ENCODE measurements around the gene PATL2. TPM values are rescaled to one million over a fixed set of nuclear protein-coding genes. Genes with fewer than 3 reads are reported as not detected.

PATL2 gene
- total RNA-seq, 2 experiments from 2014 or later, result 4.8 to 8.8 TPM

- Histone ChIP-seq H3K9me3 (ENCODE audit: low read length) (no peaks in the 10 kb centered on the region; the same call in 1 of the 2 replicates), H4K20me1 (ENCODE audit: insufficient read depth, low read length) (no peaks in the 10 kb centered on the region), H3K79me2 (ENCODE audit: insufficient read depth, low read depth, low read length) (peaks cover 13% of the 10 kb centered on the region; the same call in 1 of the 2 replicates), H2AFZ (ENCODE audit: low read length) (no peak overlapping the region), H3K4me3 (ENCODE audit: low read depth, low read length, poor library complexity, severe bottlenecking) (no peak overlapping the region), H3K4me2 (ENCODE audit: low read length) (peak overlapping the region; percentile 91), H3K27ac (ENCODE audit: low read depth, low read length, poor library complexity, severe bottlenecking) (peak overlapping the region; percentile 90), H3K4me1 (ENCODE audit: insufficient read depth, low read length, poor library complexity, severe bottlenecking) (peaks cover 63% of the 10 kb centered on the region), H3K36me3 (ENCODE audit: insufficient read depth, low read length) (peaks cover 8% of the 10 kb centered on the region; the same call in 1 of the 2 replicates), H3K9me2 (ENCODE audit: insufficient read depth, low read length) (no peaks in the 10 kb centered on the region)
- BruUV-seq (replicated peaks), result no TSS peak
- TF ChIP-seq, protein P1, sequence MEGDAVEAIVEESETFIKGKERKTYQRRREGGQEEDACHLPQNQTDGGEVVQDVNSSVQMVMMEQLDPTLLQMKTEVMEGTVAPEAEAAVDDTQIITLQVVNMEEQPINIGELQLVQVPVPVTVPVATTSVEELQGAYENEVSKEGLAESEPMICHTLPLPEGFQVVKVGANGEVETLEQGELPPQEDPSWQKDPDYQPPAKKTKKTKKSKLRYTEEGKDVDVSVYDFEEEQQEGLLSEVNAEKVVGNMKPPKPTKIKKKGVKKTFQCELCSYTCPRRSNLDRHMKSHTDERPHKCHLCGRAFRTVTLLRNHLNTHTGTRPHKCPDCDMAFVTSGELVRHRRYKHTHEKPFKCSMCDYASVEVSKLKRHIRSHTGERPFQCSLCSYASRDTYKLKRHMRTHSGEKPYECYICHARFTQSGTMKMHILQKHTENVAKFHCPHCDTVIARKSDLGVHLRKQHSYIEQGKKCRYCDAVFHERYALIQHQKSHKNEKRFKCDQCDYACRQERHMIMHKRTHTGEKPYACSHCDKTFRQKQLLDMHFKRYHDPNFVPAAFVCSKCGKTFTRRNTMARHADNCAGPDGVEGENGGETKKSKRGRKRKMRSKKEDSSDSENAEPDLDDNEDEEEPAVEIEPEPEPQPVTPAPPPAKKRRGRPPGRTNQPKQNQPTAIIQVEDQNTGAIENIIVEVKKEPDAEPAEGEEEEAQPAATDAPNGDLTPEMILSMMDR (conservative IDR thresholded peaks at IDR 0.05; ENCODE audit: low read length), result no peak
- TF ChIP-seq EZH2phosphoT487 (IDR thresholded peaks at IDR 0.05; ENCODE audit: borderline replicate concordance, low read depth, low read length), result no peak
- POLR2A ChIA-PET, result interaction anchor here (0.7 to 7.3 kb wide), 6 partner anchors 9 to 692 kb away, joined by 3 to 116 read pairs (median 5); partner anchors contain the start of genes B2M, PATL2, SPG11 and TRIM69
- intact Hi-C loops (cut with micrococcal nuclease; ENCODE audit: unreplicated experiment), result loop anchor here (2.0 to 5.0 kb wide), 2 partner anchors 65 to 675 kb away; partner anchors contain the start of gene SPG11
- no peak for DNase-seq (ENCODE audit: low spot score)
- CTCF ChIA-PET (ENCODE audit: unreplicated experiment), result interaction anchor here (1.3 kb wide), 1 partner anchor 11 kb away, joined by 3 read pairs; no protein-coding TSS in a partner anchor
Observed at GRCh38 chr15:44727485-44728231, 16.5 kb upstream of the PATL2 start.

GRCh38 chr15:44726568-44727484, 15.7 kb upstream of the PATL2 start:
- POLR2A ChIA-PET, result interaction anchor here (1.0 to 7.3 kb wide), 5 partner anchors 10 to 138 kb away, joined by 3 to 116 read pairs (median 7); partner anchors contain the start of genes B2M, PATL2, SPG11 and TRIM69
- CTCF ChIA-PET (ENCODE audit: unreplicated experiment), result interaction anchor here (0.7 to 1.0 kb wide), 2 partner anchors 60 to 63 kb away, joined by 3 to 4 read pairs; partner anchors contain the start of gene SPG11
- peak overlapping the region; percentile 20; the same call in 1 of the 2 replicates for H2AFZ ChIP-seq (ENCODE audit: low read length)
- peaks cover 69% of the 10 kb centered on the region for H3K4me1 ChIP-seq (ENCODE audit: insufficient read depth, low read length, poor library complexity, severe bottlenecking)
- TF ChIP-seq, protein P1 (conservative IDR thresholded peaks at IDR 0.05; ENCODE audit: low read length), result no peak
- TF ChIP-seq EZH2phosphoT487 (IDR thresholded peaks at IDR 0.05; ENCODE audit: borderline replicate concordance, low read depth, low read length), result no peak
- peaks cover 13% of the 10 kb centered on the region; the same call in 1 of the 2 replicates for H3K79me2 ChIP-seq (ENCODE audit: insufficient read depth, low read depth, low read length)
- H3K9me2 ChIP-seq (ENCODE audit: insufficient read depth, low read length), result no peaks in the 10 kb centered on the region
- peak overlapping the region; percentile 90 for H3K27ac ChIP-seq (ENCODE audit: low read depth, low read length, poor library complexity, severe bottlenecking)
- peak overlapping the region; percentile 91 for H3K4me2 ChIP-seq (ENCODE audit: low read length)
- peak overlapping the region; percentile 60 for H3K4me3 ChIP-seq (ENCODE audit: low read depth, low read length, poor library complexity, severe bottlenecking)
- H3K9me3 ChIP-seq (ENCODE audit: low read length), result no peaks in the 10 kb centered on the region; the same call in 1 of the 2 replicates
- BruUV-seq (replicated peaks), result no TSS peak
- no peaks in the 10 kb centered on the region for H4K20me1 ChIP-seq (ENCODE audit: insufficient read depth, low read length)
- intact Hi-C loops (cut with micrococcal nuclease; ENCODE audit: unreplicated experiment), result loop anchor here (5.0 kb wide), 1 partner anchor 675 kb away; a partner anchor contains a TSS
- H3K36me3 ChIP-seq (ENCODE audit: insufficient read depth, low read length), result no peaks in the 10 kb centered on the region
- peak; percentile 95 for DNase-seq (ENCODE audit: low spot score)

All from OCI-LY7 (cell line).